ENCODE results near the gene PPP4R3B.

DNA sequence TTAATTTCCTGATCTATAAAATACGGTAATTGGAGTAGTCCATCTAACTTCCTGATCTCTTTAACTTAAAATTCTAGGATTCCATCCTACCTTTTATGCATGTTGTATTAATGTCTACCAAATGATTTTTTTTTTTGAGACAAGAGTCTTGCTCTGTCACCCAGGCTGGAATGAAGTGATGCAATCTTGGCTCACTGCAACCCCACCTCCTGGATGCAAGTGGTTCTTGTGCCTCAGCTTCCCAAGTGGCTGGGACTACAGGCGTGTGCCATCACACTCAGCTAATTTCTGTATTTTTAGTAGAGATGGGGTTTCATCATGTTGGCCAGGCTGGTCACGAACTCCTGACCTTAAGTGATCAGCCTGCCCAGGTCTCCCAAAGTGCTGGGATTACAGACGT lies 50.1 kb downstream of the PPP4R3B start:
- TF ChIP-seq EZH2 (IDR thresholded peaks at IDR 0.05; ENCODE audit: insufficient read depth, poor library complexity, severe bottlenecking) (no peak), EZH2phosphoT487 (IDR thresholded peaks at IDR 0.05; ENCODE audit: insufficient read depth, low read depth) (no peak)
